NCI-H2107 (cell line): Measurements from ENCODE around the gene PI16.

Experiments used
- DNase-seq: peaks from one replicate; lab custom pipeline; 2025; lab: John Stamatoyannopoulos, UW

PI16 gene

GRCh38 chr6:36999751-37000125, 45.2 kb downstream of the PI16 start:
- DNase-seq: no peak

DNA sequence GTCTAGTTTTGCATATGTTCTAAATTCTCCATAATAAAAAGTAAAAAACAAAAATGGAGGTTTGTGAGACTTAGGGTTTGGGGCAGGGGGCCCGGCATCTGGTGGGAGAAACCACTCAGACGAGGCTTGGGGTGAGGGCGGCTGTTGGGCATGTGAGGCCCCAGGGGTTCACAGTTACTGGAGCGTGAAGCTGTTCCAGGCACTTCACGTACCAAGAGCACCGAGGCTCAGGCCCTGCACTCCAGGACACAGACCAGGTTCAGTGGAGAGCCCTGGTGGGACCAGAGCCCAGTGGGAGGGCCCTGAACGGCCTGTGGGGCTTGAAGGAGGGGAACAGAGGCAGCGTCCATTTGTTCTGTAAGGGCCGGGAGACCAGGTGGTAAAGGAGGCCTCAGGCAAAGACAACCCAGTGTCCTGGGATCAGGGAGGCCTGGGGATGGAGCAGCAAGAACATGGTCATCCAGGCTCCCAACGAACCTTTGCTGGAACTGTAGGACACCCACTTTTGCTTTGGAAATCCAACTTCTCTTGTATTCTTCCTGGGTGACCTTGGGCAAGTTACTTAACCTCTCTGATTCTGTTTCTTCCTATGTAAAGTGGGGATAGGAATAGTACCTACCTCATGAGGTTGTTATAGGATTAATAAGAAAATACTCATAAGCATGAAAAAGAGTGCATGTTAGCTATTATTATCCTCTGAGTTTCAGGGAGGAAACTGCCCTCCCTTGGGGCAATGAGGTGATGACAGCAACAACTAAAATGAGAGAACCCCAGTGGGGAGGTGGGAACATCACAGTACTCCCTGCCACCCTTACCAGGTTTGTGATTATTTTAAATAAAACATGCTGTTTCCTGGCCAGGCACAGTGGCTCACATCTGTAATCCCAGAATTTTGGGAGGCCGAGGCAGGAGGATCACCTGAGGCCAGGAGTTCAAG, 49.8 kb downstream of the PI16 start:
- DNase-seq: no peak

DNA sequence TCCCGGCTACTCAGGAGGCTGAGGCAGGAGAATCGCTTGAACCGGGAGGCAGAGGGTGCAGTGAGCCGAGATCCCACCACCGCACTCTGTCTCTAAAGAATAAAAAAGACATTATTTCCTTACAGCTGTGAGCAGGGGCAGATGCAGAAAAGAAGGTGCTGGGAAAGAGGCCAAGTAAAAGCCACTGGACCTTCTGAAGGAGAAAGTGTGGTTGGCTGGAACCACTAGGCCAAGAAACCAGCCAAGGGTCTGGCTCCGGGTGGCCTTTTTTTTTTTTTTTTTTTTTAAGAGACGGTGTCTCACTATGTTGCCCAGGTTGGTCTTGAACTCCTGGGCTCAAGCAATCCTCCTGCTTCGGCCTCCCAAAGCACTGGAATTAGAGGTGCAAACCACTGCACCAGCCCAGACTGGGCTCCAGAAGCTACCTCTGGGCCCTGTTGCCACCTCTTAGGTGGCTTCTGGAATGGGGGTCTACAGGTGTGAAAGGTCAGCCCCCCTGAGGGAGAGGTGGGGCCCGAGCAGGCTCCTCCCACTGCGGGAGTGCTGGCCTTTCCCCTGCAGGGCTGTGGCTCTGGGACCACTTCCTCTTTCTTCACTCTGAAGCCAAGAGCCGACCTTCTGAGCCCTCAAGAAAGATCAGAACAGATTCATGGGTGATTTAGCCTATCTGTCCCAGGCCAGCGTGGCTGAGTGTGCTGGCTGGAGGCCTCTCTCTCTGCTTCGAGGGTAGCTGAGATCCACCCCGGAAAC, 50.7 kb downstream of the PI16 start, which contains the start of gene FGD2:
FGD2 (plus strand) TSS at position 595 of the 750 bp plus-strand sequence. CDS start 163 bp downstream, outside the sequence.
- DNase-seq: no peak

DNA sequence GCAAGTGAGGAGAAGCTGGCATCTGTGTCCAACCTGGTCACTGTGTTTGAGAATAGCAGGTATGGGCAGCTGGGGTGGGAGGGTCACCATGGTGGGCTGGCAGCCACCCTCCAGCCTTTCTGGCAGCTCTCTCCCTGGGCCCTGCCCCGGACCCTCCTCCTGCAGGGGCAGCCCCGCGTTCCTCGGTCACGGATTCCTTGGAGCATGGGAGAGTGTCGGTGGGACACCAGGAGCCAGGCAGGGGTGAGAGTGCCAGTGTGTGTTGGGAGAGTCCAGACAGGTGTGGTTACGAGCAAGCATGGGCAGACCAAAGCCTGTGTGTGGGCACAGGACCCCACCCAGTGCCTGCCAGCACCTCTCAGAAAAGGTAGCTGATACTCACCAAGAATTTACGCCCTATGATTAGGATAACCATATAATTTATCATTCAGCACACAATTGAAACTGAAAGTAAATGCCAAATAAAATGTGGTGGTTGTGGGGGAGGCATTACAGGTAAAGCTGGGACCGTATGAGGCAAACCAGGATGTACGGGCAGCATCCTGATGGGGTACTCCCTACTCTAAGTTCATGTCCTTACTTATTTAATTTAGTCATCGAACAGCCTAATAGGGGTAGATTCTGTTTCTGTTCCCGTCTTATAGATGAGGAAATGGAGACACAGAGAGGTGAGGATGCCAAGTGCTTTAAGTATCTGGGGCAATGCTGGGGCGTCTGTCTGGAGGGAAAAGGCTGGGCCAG, 51.5 kb downstream of the PI16 start:
- DNase-seq: no peak

DNA sequence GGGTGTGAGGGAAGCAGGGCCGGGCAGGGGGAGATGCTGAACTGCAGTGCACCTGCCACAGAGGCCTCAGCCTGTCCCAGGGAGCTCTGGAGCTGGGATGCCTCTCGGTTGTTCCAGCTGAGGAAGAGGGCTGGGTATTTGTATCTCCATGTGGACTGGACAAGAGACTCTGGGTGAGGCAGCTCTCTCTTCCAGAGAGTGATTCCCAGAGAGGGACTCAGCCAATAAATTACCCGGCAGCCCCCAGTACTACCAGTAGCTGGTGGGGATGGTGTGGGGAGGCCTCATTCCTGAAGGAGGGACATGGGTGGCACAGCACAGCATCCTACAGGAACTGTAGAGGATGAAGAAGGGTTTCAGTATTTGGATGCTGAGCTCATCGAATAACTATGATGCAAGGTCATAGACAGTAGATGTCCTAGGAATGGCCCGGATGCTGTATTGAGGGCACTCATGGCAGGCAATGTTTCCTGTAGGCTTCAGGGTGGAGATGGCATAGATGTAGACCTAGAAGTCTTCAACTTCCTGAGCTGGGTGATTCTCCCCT, 52.3 kb downstream of the PI16 start:
- no peak for DNase-seq

DNA sequence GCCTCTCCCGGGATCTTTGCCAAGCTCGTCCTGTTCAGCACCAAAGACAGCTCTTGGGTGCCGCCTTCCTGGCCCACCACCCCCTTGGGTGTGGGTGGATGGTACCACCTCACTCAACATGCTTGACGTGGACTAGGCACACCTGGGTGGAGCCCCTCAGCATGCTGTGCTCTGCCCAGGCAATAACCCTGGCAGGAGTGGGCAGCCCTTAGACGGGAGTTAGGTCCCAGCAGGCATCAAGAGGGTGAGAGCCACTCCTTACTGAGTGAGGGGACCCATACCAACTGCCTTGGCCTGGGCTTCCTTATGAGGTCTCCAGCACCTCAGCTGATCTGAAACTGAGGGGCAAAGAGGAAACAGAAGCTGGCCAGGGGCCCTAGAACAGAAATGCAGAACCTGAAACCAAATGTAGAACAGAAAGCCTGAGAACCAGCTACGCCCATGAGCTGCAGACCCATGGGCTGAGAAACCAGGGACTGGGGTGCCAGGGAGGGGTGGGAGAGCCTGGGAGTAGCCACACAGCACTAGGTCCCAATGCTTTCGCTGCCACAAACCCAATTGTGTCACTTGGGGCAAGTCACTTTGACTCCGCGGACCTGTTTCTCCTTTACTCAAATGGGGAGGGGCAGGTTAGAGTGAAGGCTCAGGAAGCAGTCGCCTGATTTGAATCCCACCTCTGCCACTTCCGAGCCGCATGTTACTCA, 53.0 kb downstream of the PI16 start:
- DNase-seq: no peak

- no peak for DNase-seq
Observed at GRCh38 chr6:37008484-37009465, 54.2 kb downstream of the PI16 start.

DNA sequence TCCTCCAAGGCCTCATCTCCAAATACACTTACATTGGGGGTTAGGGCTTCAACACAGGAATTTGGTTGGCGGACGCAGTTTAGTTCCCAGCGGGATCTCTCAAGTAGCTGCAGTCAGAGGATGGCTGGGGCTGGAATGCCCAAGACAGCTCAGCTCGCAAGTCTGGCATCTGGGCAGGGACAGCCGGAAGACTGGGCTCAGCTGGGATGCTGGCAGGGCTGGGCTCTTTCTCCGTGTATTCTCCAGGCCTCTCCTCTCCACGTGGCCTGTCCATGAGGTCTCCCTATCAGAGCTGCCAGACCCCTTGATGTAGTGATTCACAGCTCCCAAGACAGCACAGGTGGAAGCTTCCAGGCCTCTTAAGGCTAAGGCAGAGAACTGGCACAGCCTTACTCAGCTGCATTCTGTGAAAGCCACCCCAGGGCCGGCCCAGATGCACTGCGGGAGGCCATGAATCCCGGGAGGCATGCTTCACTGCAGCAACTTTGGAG, 55.9 kb downstream of the PI16 start:
- DNase-seq: no peak

- DNase-seq: no peak
Observed at GRCh38 chr6:37011656-37012378, 57.3 kb downstream of the PI16 start.

GRCh38 chr6:37013516-37014491, 59.3 kb downstream of the PI16 start:
- no peak for DNase-seq
